Neutrophil (primary cell): ENCODE measurements around the gene MARCO.

Experiments used
- H3K27ac ChIP-seq: fragments of 200-600 bp; sonication (generic); 2 replicates; pipeline ENCODE4 v1.5.1; 2016; ENCODE audit warnings: mild to moderate bottlenecking, moderate library complexity
- H3K27me3 ChIP-seq: fragments of 200-600 bp; sonication (generic); 2 replicates; pipeline ENCODE4 v1.6.0; 2016; ENCODE audit warnings: mild to moderate bottlenecking
- H3K36me3 ChIP-seq: fragments of 200-600 bp; sonication (generic); 2 replicates; pipeline ENCODE4 v1.5.1; 2017
- H3K4me1 ChIP-seq, 2 experiments: fragments of 200-600 bp in 1 of 2; sonication (generic) in 1 of 2; 1 replicate in 1 of 2; 2 replicates in 1 of 2; pipeline versions ENCODE4 v1.5.1 to v1.6.1; 2013 to 2016; ENCODE audit warnings: low read depth in 1 of 2, low read length in 1 of 2, mild to moderate bottlenecking in 1 of 2, moderate library complexity in 1 of 2; ENCODE audit not compliant: control insufficient read depth in 1 of 2, insufficient read depth in 1 of 2
- H3K4me3 ChIP-seq, 2 experiments: fragments of 200-600 bp in 1 of 2; sonication (generic) in 1 of 2; 1 replicate in 1 of 2; 2 replicates in 1 of 2; pipeline ENCODE4 v1.5.1; 2013 to 2016; ENCODE audit warnings: low read depth in 1 of 2, low read length in 1 of 2, mild to moderate bottlenecking in 1 of 2, moderate library complexity in 1 of 2
- H3K9me3 ChIP-seq: fragments of 200-600 bp; sonication (generic); 2 replicates; pipeline ENCODE4 v1.5.1; 2016
- CTCF ChIP-seq: fragments of 200-600 bp; sonication (generic); IDR thresholded peaks from 2 replicates; pipeline ENCODE4 v1.5.1; 2016; ENCODE audit warnings: antibody characterized with exemption

The MARCO gene

GRCh38 chr2:118967124-118967880 lies 25.3 kb downstream of the MARCO start:
- H3K36me3 ChIP-seq, result no peaks in the 10 kb centered on the region
- peaks cover 34% of the 10 kb centered on the region for H3K27me3 ChIP-seq
- no peak for TF ChIP-seq CTCF

GRCh38 chr2:118968042-118968441 lies 26.0 kb downstream of the MARCO start:
- peaks cover 16 to 35% of the 10 kb centered on the region in 2 experiments for H3K4me1 ChIP-seq
- no peak for TF ChIP-seq CTCF
- H3K9me3 ChIP-seq, result no peaks in the 10 kb centered on the region
- peaks cover 34% of the 10 kb centered on the region for H3K27me3 ChIP-seq
- H3K4me3 ChIP-seq, result no peak overlapping the region
- H3K36me3 ChIP-seq, result no peaks in the 10 kb centered on the region
- H3K27ac ChIP-seq, result no peak overlapping the region

More at GRCh38 chr2:118967124-118967880, 25.3 kb downstream of the MARCO start:
- H3K27ac ChIP-seq, result no peak overlapping the region
- H3K4me3 ChIP-seq, result no peak overlapping the region
- no peaks in the 10 kb centered on the region for H3K9me3 ChIP-seq
- H3K4me1 ChIP-seq, result peaks cover 16 to 35% of the 10 kb centered on the region in 2 experiments

- Histone ChIP-seq H3K27ac (no peak overlapping the region), H3K4me3 (no peak overlapping the region), H3K4me1 (peaks cover 16 to 40% of the 10 kb centered on the region in 2 experiments), H3K36me3 (no peaks in the 10 kb centered on the region), H3K27me3 (peaks cover 34% of the 10 kb centered on the region), H3K9me3 (no peaks in the 10 kb centered on the region)
- TF ChIP-seq CTCF, result no peak
Observed at GRCh38 chr2:118968961-118969733, 27.2 kb downstream of the MARCO start.

GRCh38 chr2:118969734-118970395 lies 27.9 kb downstream of the MARCO start:
- TF ChIP-seq CTCF, result no peak

GRCh38 chr2:118970396-118971135 lies 28.6 kb downstream of the MARCO start:
- Histone ChIP-seq H3K9me3 (no peaks in the 10 kb centered on the region), H3K36me3 (no peaks in the 10 kb centered on the region), H3K4me1 (peaks cover 16 to 40% of the 10 kb centered on the region in 2 experiments), H3K27ac (no peak overlapping the region), H3K27me3 (peaks cover 35% of the 10 kb centered on the region), H3K4me3 (no peak overlapping the region)
- TF ChIP-seq CTCF, result no peak

More at GRCh38 chr2:118969734-118970395, 27.9 kb downstream of the MARCO start:
- H3K27me3 ChIP-seq, result peaks cover 34% of the 10 kb centered on the region
- no peak overlapping the region for H3K4me3 ChIP-seq
- no peak overlapping the region for H3K27ac ChIP-seq
- no peaks in the 10 kb centered on the region for H3K9me3 ChIP-seq
- no peaks in the 10 kb centered on the region for H3K36me3 ChIP-seq
- peaks cover 16 to 40% of the 10 kb centered on the region in 2 experiments for H3K4me1 ChIP-seq
